Mucosa of stomach (tissue), 1 donor: ENCODE data around the gene CCND3.

Experiments
- H3K27me3 ChIP-seq: one replicate; pipeline ENCODE4 v1.7.0; 2013; ENCODE audit warnings: mild to moderate bottlenecking, low read length; ENCODE audit not compliant: control insufficient read depth, insufficient read depth
- H3K36me3 ChIP-seq: one replicate; pipeline ENCODE4 v1.7.0; 2013; ENCODE audit warnings: low read length; ENCODE audit not compliant: control insufficient read depth, insufficient read depth
- H3K4me1 ChIP-seq: one replicate; pipeline ENCODE4 v1.7.0; 2013; ENCODE audit warnings: mild to moderate bottlenecking, low read length; ENCODE audit not compliant: control insufficient read depth, insufficient read depth
- H3K4me3 ChIP-seq: one replicate; pipeline ENCODE4 v1.7.0; 2013; ENCODE audit warnings: low read length
- H3K9ac ChIP-seq: one replicate; pipeline ENCODE4 v1.7.0; 2013; ENCODE audit warnings: mild to moderate bottlenecking, low read length, moderate library complexity
- H3K9me3 ChIP-seq: one replicate; pipeline ENCODE4 v1.7.0; 2013; ENCODE audit warnings: mild to moderate bottlenecking, low read length, moderate library complexity; ENCODE audit not compliant: control insufficient read depth
- donor health status: Pancreatic carcinoma.

CCND3 gene

GRCh38 chr6:41942067-41942851 lies 651 bp upstream of the CCND3 start:
- no peaks in the 10 kb centered on the region for H3K36me3 ChIP-seq
- H3K27me3 ChIP-seq, result no peaks in the 10 kb centered on the region
- peak overlapping the region; percentile 16 for H3K4me3 ChIP-seq
- peak overlapping the region; percentile 45 for H3K9ac ChIP-seq
- no peaks in the 10 kb centered on the region for H3K9me3 ChIP-seq
- H3K4me1 ChIP-seq, result peaks cover 35% of the 10 kb centered on the region

- peak overlapping the region; percentile 68 for H3K9ac ChIP-seq
- H3K9me3 ChIP-seq, result no peaks in the 10 kb centered on the region
- no peaks in the 10 kb centered on the region for H3K27me3 ChIP-seq
- H3K4me1 ChIP-seq, result peaks cover 46% of the 10 kb centered on the region
- H3K4me3 ChIP-seq, result peak overlapping the region; percentile 74
- H3K36me3 ChIP-seq, result peaks cover 10% of the 10 kb centered on the region
Observed at GRCh38 chr6:41940759-41941279, 789 bp downstream of the CCND3 start.

GRCh38 chr6:41939848-41940758 lies 1.5 kb downstream of the CCND3 start:
- H3K4me3 ChIP-seq, result peak overlapping the region; percentile 74
- H3K9ac ChIP-seq, result peak overlapping the region; percentile 68
- no peaks in the 10 kb centered on the region for H3K9me3 ChIP-seq
- H3K4me1 ChIP-seq, result peaks cover 46% of the 10 kb centered on the region
- peaks cover 11% of the 10 kb centered on the region for H3K36me3 ChIP-seq
- no peaks in the 10 kb centered on the region for H3K27me3 ChIP-seq

GRCh38 chr6:41939176-41939847 lies 2.3 kb downstream of the CCND3 start:
- Histone ChIP-seq H3K9ac (no peak overlapping the region), H3K4me3 (no peak overlapping the region), H3K27me3 (no peaks in the 10 kb centered on the region), H3K9me3 (no peaks in the 10 kb centered on the region), H3K36me3 (peaks cover 15% of the 10 kb centered on the region), H3K4me1 (peaks cover 46% of the 10 kb centered on the region)

- no peaks in the 10 kb centered on the region for H3K27me3 ChIP-seq
- H3K4me3 ChIP-seq, result no peak overlapping the region
- H3K36me3 ChIP-seq, result peaks cover 15% of the 10 kb centered on the region
- peaks cover 46% of the 10 kb centered on the region for H3K4me1 ChIP-seq
- H3K9me3 ChIP-seq, result no peaks in the 10 kb centered on the region
- H3K9ac ChIP-seq, result no peak overlapping the region
Observed at GRCh38 chr6:41938590-41939175, 2.9 kb downstream of the CCND3 start.

- Histone ChIP-seq H3K27me3 (no peaks in the 10 kb centered on the region), H3K4me1 (peaks cover 46% of the 10 kb centered on the region), H3K9me3 (no peaks in the 10 kb centered on the region), H3K9ac (no peak overlapping the region), H3K36me3 (peaks cover 17% of the 10 kb centered on the region), H3K4me3 (no peak overlapping the region)
Observed at GRCh38 chr6:41937861-41938574, 3.6 kb downstream of the CCND3 start.

- H3K4me1 ChIP-seq, result peaks cover 44% of the 10 kb centered on the region
Observed at GRCh38 chr6:41937472-41937860, 4.1 kb downstream of the CCND3 start.

GRCh38 chr6:41936073-41936837 lies 5.4 kb downstream of the CCND3 start:
- Histone ChIP-seq H3K9ac (no peak overlapping the region), H3K27me3 (no peaks in the 10 kb centered on the region), H3K4me3 (no peak overlapping the region), H3K36me3 (peaks cover 23% of the 10 kb centered on the region), H3K4me1 (peaks cover 39% of the 10 kb centered on the region), H3K9me3 (no peaks in the 10 kb centered on the region)

More at GRCh38 chr6:41937472-41937860, 4.1 kb downstream of the CCND3 start:
- Histone ChIP-seq H3K27me3 (no peaks in the 10 kb centered on the region), H3K9me3 (no peaks in the 10 kb centered on the region), H3K4me3 (no peak overlapping the region), H3K9ac (no peak overlapping the region), H3K36me3 (peaks cover 22% of the 10 kb centered on the region)

GRCh38 chr6:41935685-41936072 lies 5.9 kb downstream of the CCND3 start:
- Histone ChIP-seq H3K4me3 (no peak overlapping the region), H3K4me1 (peaks cover 38% of the 10 kb centered on the region)

GRCh38 chr6:41935193-41935574 lies 6.4 kb downstream of the CCND3 start:
- peaks cover 33% of the 10 kb centered on the region for H3K4me1 ChIP-seq
- peaks cover 23% of the 10 kb centered on the region for H3K36me3 ChIP-seq
- H3K27me3 ChIP-seq, result no peaks in the 10 kb centered on the region
- H3K9me3 ChIP-seq, result no peaks in the 10 kb centered on the region
- H3K4me3 ChIP-seq, result no peak overlapping the region
- H3K9ac ChIP-seq, result no peak overlapping the region

More at GRCh38 chr6:41935685-41936072, 5.9 kb downstream of the CCND3 start:
- Histone ChIP-seq H3K36me3 (peaks cover 23% of the 10 kb centered on the region), H3K9me3 (no peaks in the 10 kb centered on the region), H3K27me3 (no peaks in the 10 kb centered on the region), H3K9ac (no peak overlapping the region)
